Ramos (cell line): Measurements from ENCODE around the gene ZNF548.

Source experiments
- in situ Hi-C: fragments of 300-500 bp; cut with MboI; formaldehyde crosslinking; loops from one replicate; pipeline ENCODE4 v1.14.3; 2022; ENCODE audit warnings: low sequenced_read_pairs; ENCODE audit not compliant: unreplicated experiment

The ZNF548 gene

DNA sequence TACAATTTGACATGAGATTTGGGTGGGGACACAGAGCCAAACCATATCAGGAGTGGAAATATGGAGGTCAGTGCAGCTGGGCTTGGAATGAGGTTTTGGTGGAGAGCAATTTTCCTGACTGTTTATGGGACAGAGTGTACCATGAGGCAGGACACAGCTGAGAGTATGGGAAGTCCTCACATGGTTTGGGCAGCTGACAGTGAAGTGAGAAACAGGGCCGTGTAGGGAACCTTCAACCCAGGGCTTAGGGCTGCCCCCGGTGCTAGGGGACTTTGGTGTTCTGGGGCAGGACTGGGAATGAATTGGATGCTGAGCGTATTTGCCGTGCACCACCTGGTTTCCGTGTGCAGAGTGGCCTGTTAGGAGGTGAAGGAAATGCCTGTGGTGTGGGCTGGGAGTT, 6.1 kb downstream of the ZNF548 start:
- in situ Hi-C loops = no loop called here

GRCh38 chr19:57398868-57399267, 9.2 kb downstream of the ZNF548 start:
- in situ Hi-C loops = no loop called here

- in situ Hi-C loops = no loop called here
These were observed 14.3 kb downstream of the ZNF548 start for GRCh38 chr19:57403737-57404563.

DNA sequence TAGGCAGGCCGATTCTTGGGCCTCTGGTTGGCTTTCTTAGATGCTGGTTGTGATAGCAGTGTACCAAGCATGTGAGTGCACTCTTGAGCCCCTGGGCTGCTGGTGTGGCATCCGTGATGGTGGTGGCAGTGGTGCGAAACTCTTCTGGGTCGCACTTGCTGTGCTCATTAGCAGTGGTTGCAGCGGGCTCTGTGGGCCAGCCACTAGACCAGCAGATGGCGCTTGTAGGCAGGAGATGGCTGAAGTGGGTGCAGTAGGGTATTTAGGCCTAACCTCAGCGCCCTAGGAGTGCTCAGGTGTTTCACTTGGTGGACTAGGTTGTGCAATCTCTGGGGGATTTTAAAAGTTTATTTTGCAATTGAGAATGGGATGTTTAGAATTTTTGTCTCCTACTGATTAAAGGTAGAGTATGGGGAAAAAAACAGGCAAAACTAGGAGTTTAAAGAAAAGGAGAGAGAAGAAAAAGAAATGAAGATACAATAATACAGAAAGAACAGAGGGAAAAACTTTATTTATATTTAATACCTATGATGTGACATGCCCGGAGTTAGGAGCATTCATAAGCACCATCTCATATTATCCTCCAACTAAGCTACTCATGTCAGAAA, 17.0 kb downstream of the ZNF548 start:
- in situ Hi-C loops = no loop called here

DNA sequence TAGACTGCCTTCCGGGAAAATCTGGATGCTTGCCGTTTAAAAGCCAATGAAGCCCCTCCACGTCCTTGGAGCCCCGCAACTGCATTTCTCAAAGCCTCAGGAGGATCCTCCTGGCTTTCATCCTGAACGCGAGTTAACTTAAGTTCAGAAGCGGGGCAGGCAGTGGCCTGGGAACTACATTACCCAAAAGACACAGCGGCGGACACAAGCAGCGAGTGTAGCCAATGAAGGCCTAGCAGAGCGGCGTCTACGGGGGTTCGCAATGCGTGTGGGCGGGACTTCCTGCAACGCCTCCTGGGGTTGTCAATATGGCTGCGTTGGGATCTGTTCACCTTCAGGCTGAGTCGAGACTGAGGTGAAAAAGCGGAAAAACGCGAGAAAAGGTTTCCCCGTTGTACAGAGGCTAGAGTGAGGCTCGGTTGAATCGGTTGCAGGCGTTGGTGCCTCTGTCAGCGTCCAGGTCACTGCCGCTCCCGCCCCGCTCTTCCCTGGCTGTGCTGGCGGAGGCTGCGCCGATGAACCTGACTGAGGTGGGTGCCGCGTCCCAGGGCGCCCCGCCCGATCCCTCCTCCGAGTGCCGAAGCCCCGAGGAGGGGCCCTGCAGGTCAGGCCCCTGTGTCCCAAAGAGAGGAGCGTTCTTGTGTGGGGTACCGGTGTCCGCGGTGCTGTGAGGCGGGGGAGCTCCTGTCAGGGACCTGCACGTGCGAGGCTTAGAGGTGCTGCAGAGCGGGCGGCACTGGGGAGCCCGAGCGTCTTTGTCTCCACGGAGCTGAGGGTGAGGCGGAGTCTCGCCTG, 21.4 kb downstream of the ZNF548 start, which contains the start of gene ZNF17:
TSS of gene ZNF17 (plus strand) at position 285 of the 795 bp plus-strand sequence. CDS start 2,455 bp downstream, outside the sequence.
- in situ Hi-C loops = no loop called here

GRCh38 chr19:57419439-57419838, 29.8 kb downstream of the ZNF548 start:
- in situ Hi-C loops = no loop called here

DNA sequence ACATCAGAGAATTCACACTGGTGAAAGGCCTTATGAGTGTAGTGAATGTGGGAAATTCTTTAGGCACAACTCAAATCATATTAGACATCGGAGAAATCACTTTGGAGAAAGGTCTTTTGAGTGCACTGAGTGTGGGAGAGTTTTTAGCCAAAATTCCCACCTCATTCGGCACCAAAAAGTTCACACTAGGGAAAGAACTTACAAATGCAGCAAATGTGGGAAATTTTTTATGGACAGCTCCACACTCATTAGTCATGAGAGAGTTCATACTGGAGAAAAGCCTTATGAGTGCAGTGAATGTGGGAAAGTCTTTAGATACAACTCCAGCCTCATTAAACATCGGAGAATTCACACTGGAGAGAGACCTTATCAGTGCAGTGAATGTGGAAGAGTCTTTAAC, 31.4 kb downstream of the ZNF548 start:
- in situ Hi-C loops = no loop called here

- in situ Hi-C loops = no loop called here
These were observed 44.9 kb downstream of the ZNF548 start for GRCh38 chr19:57434386-57435061.

DNA sequence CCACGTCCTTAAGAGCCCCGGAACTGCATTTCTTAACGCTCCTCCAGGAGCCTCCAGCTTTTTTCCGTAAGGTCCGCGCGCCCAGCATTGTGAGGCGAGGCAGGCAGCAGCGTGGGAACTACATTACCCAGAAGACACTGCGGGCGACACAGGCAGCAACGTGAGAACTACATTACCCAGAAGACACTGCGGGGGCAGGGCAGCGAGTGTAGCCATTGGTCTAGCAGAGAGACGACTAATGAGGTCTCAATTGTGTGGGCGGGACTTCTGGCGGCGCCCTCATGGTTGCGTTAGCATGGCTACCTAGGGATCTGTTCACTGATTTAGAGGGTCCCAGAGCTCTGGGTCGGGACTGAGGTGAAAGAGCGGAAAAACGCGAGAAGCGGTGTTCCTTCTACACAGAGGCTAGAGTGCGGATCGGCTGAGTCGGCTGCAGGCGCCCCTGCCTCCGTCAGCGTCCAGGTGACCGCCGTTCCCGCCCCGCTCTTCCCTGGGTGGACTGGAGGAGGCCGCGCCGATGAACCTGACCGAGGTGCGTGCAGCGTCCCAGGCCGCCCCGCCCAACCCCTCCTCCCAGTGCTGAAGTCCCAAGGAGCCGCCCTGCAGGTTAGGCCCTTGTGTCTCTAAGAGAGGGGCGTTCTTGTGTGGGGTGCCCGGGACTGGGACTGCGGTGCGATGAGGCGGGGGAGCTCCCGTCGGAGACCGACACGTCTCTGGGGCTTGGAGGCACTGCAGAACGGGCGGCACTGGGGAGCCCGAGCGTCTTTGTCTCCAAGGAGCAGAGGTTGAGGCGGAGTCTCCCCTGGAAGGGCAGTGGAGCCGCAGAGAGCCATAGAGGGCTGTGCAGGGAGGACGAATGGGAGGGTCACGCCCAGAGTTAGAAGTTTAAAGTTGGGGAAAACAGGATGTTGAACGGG, 45.7 kb downstream of the ZNF548 start, which contains the start of gene ZNF749:
TSS of gene ZNF749 (plus strand) at position 264 of the 917 bp plus-strand sequence. CDS start at position 518, 254 bp downstream.
- in situ Hi-C loops = no loop called here

DNA sequence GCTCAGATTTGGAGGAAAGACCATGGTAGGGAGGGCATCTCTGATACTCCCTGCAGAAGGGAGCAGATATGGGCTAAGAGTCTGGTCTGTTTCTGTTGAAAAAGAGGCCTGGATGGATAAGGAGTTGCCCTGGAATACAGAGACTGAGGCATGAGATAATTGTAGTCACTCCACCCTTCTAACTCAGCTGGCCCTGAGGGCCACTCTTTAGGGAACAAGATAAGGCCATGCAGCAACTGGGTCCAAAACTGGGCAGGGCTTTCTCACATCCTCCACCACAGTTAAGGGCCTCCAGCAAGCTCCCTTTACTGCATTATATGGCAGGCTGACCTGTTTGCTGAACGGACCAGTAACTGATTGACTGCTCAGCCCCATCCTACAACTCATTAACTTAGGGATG, 46.8 kb downstream of the ZNF548 start:
- in situ Hi-C loops = no loop called here

- in situ Hi-C loops = no loop called here
These were observed 48.3 kb downstream of the ZNF548 start for GRCh38 chr19:57437931-57438330.

DNA sequence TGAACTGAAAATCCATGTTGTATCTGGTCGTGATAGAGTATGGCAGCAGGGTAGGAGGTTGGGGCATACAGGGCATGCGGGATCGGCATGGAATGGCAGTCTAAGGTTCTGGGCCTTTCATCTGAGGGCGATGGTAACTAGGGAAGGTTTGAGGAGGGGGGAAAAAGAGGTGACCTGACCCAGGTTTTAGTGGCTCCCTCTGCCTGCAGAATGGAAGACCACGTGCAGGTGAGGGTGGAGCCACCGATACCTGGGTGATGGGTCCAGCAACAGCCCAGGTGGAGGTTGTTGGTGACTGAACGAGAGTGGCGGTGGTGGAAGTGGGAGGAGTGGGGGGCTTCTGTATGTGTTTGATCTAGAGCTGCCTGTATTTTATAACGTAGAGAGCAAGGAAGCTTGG, 49.3 kb downstream of the ZNF548 start:
- in situ Hi-C loops = no loop called here

- in situ Hi-C loops = no loop called here
These were observed 52.5 kb downstream of the ZNF548 start for GRCh38 chr19:57441979-57442752.

DNA sequence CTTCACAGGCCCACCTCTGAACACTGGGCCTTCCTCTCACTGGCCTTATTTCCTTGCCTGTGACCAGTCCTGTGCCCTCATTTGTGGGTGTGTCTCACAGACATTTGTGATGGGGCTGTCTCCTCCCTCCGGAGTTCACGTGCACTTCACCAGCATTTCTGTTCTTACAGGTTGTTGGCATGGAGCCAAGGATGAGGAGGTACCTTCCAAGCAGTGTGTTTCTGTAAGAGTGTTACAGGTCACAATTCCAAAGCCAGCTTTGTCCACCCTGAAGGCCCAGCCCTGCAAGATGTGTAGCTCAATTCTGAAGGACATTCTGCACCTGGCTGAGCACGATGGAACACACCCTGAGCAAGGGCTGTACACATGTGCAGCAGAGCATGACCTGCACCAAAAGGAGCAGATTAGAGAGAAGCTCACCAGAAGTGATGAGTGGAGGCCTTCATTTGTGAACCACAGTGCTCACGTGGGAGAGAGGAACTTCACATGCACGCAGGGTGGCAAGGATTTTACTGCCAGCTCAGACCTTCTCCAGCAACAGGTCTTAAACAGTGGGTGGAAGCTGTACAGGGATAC, 53.6 kb downstream of the ZNF548 start:
- in situ Hi-C loops = no loop called here

- in situ Hi-C loops = no loop called here
These were observed 62.7 kb downstream of the ZNF548 start for GRCh38 chr19:57452307-57452706.
